GM12801 (cell line): ENCODE data around the gene TRAPPC3.

ENCODE experiments used
- TF ChIP-seq, protein P1 (sequence below): IDR thresholded peaks from one replicate; pipeline ENCODE4 v1.5.1; 2011; ENCODE audit warnings: control low read depth; ENCODE audit not compliant: insufficient read length; ENCODE audit errors: extremely low read depth

Gene TRAPPC3

DNA sequence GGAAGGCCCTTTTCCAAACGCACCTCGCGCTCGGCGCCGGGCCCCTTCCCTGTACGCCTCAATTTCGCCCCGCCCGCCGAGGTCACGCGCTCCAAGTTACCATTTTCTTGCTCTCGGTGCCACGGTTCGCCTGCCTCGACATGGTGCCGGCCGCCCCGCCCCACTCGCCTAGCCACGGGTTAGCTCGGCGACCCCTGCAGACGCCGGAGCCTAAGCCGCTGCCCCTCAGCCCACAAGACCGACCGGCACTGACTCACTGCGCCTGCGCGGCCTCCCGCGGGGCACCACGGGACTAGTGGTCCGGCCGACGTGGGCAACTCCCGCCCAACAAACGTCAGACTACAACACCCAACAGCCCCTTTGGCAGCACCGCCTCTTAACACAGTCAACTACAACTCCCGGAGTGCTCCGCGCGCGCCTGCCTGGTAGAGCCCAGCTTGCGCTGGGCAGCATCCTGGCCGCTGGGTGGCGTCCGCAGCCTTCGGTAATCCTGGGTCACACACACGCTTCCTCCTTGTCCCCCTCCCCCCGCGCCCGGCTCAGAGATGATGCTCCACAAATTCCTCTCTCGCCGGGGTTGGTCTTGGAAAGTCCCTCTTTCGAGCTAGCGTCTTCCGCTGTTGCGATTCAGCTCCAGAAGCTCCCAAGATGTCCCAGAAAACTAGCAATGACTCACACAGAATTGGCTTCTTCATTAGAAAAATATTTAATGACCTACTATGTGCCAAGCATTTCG, at the start of gene TRAPPC3:
TRAPPC3 (minus strand) TSS at position 250 of the 736 bp plus-strand sequence; CDS start at position 142, 108 bp downstream.
- TF ChIP-seq, protein P1, sequence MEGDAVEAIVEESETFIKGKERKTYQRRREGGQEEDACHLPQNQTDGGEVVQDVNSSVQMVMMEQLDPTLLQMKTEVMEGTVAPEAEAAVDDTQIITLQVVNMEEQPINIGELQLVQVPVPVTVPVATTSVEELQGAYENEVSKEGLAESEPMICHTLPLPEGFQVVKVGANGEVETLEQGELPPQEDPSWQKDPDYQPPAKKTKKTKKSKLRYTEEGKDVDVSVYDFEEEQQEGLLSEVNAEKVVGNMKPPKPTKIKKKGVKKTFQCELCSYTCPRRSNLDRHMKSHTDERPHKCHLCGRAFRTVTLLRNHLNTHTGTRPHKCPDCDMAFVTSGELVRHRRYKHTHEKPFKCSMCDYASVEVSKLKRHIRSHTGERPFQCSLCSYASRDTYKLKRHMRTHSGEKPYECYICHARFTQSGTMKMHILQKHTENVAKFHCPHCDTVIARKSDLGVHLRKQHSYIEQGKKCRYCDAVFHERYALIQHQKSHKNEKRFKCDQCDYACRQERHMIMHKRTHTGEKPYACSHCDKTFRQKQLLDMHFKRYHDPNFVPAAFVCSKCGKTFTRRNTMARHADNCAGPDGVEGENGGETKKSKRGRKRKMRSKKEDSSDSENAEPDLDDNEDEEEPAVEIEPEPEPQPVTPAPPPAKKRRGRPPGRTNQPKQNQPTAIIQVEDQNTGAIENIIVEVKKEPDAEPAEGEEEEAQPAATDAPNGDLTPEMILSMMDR, result peak; percentile 14

DNA sequence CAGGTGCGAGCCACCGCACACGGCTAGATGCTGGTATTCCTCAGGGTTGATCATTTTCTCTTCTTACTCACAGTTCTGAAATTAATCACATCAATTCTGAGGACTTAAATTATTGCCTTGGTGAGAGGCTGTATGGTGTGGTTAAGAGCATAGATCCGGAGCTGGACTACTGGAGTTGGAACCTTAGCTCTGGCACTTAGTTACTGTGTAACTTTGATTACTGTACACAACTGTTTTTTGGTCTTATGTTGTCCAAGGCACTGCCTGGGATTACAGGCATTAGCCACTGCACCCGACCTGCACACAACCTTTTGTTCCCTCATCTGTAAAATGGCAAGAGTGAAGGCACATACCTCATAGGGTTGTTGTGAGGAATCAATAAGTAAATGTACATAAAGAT, 49.4 kb upstream of the TRAPPC3 start:
- TF ChIP-seq, protein P1, result no peak

DNA sequence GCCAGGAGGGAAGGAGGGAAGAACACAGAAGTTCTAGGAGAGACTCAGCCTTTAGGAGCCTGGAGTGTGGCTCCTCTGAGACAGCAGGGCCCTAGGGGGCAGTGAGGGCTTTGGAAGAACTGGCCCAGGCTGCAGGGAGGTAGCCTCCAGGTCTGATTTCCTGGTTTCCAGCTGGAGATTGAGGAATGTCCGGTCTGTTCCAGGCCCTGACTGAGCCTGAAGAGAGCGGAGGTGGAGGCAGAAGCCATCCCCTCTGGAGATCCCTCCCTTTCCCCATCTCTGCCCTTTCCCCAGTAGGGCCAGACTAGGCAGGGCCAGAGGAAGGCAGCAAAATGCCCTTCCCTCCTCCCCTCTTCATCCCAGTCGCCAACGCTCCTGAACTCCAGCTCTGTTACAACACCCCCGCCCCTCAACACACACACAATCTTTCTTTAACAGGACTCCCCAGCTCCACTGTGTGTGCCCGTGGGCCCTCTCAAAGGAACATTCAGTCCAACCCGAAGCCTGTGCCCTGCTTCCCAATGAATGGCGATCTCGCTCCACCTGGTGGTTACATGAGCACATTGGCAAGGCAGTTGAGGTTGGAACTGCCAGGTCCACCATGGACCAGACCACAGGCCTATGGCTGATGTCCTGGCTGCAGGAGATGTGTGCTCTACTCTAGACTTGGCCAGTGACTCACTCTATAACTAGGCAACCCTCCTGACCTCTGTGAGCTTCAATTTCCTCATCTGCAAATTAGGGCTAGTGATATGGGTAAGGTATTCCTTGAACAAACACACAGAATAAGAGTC, 38.7 kb upstream of the TRAPPC3 start:
- TF ChIP-seq, protein P1, result no peak

DNA sequence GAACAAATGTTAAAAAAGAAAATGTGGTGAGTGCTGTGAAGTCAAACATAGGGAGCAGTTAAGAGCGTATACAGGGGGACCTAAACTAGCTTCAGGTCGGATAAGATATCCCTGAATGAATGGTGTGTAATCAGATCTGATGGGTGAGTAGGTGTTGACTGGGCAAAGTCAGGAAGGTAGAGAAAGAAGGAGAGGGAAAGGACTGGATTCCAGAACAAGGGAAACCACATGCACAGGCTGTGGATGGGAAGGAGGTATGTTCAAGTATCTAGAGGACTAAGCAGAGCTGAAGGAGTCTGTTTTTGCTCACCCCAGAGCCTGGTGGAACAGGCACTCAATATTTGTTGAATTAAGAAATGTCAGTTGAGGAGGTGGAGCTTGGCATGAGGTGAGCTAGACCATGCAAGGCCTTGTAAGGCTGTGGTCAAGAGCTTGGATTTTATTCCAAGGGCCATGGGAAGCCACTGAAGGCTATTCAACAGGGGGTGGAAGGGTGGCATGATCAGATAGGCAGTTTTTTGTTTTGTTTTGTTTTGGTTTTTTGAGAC, 34.1 kb upstream of the TRAPPC3 start:
- TF ChIP-seq, protein P1, result no peak

DNA sequence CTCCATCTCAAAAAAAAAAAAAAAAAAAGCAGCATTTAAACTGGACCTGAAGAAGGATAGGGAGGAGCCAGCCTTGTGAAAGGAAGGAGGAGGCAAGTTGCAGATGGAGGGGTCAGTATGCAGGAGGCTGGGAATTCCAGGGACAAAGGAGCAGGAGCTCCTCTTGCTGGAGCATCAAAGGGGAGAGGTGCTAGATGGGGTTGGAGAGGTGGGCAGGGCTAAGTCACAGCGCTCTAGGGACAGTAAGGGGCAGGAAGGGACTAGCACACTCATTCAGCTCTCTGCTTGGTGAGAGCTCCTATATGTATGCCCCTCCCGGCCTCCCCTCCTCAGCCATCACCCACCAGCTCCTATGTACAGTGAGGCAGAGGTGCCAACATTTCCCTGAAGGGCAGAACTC, 33.4 kb upstream of the TRAPPC3 start:
- TF ChIP-seq, protein P1, result no peak

DNA sequence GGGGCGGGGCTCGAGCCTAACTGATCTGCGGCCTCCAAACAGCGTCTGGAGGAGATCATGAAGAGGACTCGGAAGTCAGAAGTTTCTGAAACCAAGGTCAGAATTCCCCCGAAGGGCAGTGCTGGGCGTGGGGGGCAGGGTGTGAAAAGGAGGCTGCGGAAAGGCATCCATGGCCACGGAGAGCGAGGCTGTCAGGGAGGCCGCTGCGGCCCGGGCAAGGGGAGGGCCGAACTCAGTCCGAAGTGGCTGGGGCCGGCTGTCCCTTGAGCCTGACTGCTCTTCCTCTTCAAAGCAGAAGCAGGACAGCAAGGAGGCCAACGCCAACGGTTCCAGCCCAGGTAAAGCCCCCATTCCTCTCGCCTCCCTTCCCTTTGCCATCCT, 29.9 kb upstream of the TRAPPC3 start:
- TF ChIP-seq, protein P1, result no peak

DNA sequence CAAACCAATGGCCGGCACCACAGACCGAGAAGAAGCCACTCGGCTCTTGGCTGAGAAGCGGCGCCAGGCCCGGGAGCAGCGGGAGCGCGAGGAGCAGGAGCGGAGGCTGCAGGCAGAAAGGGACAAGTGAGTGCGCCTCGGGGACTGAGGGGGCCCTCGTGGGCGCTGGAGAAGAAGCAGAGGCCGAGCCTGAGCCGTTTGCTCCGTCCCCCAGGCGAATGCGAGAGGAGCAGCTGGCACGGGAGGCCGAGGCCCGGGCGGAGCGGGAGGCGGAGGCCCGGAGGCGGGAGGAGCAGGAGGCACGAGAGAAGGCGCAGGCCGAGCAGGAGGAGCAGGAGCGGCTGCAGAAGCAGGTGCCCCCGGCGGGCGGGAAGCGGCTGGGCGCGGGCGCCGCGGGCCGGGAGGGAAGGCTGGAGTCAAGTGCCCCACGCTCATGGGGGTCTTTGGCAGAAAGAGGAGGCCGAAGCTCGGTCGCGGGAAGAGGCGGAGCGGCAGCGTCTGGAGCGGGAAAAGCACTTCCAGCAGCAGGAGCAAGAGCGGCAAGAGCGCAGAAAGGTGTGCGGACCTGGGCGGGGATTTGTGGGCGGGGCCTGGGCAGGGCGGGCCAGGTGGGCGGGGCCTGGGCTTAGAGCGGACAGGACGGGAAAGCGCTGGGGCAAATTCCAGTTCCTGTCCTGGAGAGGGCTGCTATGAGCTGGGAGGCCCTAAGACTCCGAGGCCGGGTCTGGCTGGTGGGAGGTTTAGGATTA, 29.4 kb upstream of the TRAPPC3 start:
- TF ChIP-seq, protein P1, result no peak
